ENCODE results near the gene PRKCA.
"Not testable (repeated sequence)": the region's sequence is repeated elsewhere in the genome, so short reads cannot be mapped to it uniquely, and the experiment has no call there.

The PRKCA gene

DNA sequence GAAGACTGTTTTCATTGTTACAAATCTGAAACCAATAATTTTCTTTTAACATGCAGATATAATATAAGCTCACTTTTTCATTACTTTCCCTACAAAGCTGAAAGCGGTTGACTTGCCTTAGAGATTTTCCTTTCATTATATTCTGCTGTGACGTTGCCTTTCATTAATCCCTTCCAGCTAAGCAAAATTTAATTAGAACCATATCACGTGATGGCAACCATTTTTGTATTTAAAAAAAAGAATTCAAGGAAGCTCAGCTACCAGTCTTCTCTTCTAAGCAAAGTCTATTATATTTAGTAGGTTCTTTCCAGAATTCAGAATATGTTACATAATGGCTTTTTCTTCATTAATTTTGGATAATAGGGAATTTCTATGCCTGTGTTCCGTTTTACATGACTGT lies 186.5 kb downstream of the PRKCA start:
- intact Hi-C loops (cut with DNase I) = no loop called here
- no peak for DNase-seq

DNA sequence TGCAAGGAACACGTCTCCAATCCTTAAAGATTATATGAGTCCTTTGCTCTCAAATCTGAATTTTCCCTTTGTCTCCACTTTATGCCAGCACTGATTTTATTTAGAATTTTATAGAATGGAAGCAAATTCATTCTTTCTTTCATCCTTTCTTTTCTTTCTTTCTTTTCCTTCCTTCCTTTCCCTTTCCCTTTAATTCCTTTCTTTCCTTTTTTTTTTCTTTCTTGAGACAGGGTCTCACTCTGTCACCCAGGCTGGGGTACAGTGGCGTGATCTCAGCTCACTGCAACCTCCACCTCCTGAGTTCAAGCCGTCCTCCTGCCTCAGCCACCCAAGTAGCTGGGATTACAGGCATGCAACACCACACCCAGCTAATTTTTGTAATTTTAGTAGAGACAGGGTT lies 187.2 kb downstream of the PRKCA start:
- DNase-seq; intact Hi-C loops (cut with DNase I): not testable (repeated sequence)

GRCh38 chr17:66491213-66491612 lies 188.8 kb downstream of the PRKCA start:
- DNase-seq = no peak
- intact Hi-C loops (cut with DNase I) = no loop called here

DNA sequence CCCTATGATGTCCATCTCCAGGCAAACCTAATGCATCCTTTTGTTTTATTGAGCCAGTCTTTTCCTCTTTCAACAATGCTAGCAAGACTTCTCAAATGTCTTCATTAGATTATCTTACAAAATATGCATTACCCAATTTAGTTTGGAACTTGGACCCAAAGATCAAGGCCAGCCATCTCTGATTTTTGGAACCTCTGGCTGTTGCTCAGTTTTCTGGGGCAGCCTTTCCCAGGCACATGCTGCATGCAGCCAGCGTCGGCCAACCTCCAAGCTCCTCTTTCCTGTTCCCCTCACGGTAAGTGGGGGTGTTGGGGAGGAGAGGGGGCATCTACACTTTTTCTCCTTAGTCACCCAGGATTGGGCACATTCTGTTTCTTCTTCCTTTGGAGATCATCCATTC lies 189.3 kb downstream of the PRKCA start:
- intact Hi-C loops (cut with DNase I) = no loop called here
- no peak for DNase-seq

GRCh38 chr17:66492080-66492479 lies 189.7 kb downstream of the PRKCA start:
- no peak for DNase-seq
- intact Hi-C loops (cut with DNase I) = no loop called here

DNA sequence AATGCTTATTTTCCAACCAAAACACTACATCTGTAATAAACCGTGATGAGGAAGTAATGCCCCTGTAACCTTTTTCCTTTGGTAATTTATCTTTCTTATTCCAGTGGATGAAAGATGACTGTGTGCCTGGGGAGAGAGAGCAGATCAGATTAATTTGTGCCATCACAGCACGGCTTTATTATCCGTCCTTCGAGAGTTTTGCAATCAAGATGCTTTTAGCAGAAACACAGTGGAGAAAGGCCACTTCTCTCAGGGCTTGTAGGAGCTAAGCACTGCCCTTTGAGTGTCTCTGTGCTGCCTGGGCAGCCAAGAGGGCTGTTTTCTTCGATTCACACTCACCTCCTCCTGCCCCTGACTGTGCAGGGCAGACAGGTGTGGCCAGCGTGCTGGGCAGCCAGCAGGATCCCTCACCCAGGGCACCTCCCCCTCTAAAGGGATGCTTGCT lies 190.2 kb downstream of the PRKCA start:
- intact Hi-C loops (cut with DNase I) = no loop called here
- DNase-seq = no peak

DNA sequence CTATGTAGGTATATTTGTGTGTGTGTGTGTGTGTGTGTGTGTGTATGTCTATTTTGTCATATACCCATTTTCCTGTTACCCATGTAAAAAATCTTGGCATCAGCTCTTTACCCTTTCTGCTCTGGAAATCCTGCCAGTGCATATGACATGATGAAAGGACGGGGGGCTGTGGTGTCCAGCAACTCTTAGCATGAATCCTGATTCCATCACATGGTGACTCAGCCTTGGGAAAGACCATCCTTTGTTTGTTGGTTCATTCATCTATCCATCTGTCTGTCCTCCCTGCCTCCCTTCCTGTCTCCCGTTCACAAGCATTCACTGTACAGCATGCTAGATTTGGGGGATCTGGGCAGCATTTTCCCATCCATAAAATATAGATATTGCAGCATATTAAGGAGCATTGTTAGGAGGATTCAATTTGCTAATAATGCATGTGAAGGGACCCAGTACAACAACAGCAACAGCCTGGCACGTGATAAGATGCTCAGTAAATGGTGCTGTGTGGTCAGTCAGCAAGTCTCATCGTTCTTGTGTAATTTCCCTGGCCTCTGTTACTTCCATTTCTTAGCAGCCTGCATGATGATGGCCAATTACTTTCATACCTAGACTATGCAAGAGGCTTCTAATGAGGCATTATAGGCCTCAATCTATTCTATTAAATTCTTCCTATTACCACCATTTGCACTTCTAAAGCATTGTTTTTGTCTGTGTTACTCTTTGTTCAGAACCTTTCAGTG lies 191.0 kb downstream of the PRKCA start:
- intact Hi-C loops (cut with DNase I) = no loop called here
- DNase-seq = peak in 4 of 42 donors; percentile 28 to 62 (median 33)

GRCh38 chr17:66494023-66494803 lies 191.8 kb downstream of the PRKCA start:
- no peak for DNase-seq
- intact Hi-C loops (cut with DNase I) = no loop called here

GRCh38 chr17:66495035-66495434 lies 192.6 kb downstream of the PRKCA start:
- intact Hi-C loops (cut with DNase I) = no loop called here
- DNase-seq = no peak

DNA sequence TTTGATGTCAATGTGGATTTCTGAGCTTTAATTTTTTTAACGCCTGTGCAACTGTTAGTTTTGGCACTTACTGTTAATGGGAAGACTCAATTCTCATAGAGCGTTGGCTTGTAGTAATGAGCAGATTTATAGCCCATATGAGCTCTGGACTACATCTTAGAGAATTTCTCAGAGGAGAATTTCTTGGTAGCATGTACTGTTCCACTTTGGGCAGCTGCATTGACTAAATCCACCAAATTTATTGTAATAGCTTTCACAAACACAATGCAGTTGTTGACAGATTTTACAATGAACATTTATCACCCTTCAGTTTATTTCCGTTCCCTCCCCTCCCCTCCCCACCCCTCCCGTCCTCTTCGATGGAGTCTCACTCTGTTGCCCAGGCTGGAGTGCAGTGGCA lies 193.9 kb downstream of the PRKCA start:
- DNase-seq = no peak
- intact Hi-C loops (cut with DNase I) = no loop called here

GRCh38 chr17:66498580-66498979 lies 196.2 kb downstream of the PRKCA start:
- DNase-seq = no peak
- intact Hi-C loops (cut with DNase I) = no loop called here

- intact Hi-C loops (cut with DNase I) = no loop called here
- DNase-seq = no peak
These were observed 204.2 kb downstream of the PRKCA start for GRCh38 chr17:66506641-66507040.

DNA sequence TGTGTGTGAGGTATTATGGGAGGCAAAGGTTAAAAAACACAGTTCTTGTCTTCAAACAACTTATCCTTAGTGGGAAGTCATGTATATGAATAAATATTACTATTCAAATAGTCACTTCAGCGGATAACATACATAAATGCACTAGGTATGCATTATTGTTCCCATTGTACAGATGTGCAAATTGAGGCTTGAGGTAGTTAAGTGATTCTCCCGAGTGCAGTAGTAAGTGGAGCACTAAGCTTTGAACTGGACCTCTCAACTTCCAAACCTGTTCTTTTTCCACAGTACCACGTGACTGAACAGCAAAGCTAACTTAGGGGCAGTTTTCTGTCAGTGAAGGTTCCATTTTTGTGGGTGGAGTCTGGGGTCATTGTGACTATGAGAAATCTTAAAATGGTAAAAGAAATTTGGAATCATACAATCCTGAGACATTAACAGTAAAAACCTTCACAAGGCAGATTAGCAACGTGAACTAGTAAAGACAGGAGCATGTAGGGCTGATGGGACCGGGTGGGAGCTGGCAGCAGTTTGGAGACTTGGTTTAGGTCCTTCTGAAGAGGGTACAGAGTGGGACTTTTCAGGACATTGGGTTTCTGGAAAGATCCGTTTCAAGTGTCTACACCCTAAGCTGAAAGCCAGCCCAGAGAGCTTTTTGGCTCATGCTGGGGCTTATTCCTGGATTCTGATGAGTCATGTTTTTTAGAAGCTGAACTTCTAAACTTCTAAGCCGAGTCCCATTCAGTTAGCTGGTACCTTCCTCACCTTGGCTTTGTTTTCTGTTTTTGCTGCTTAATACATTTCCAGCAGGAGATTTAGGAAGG lies 204.9 kb downstream of the PRKCA start:
- intact Hi-C loops (cut with DNase I) = no loop called here

DNA sequence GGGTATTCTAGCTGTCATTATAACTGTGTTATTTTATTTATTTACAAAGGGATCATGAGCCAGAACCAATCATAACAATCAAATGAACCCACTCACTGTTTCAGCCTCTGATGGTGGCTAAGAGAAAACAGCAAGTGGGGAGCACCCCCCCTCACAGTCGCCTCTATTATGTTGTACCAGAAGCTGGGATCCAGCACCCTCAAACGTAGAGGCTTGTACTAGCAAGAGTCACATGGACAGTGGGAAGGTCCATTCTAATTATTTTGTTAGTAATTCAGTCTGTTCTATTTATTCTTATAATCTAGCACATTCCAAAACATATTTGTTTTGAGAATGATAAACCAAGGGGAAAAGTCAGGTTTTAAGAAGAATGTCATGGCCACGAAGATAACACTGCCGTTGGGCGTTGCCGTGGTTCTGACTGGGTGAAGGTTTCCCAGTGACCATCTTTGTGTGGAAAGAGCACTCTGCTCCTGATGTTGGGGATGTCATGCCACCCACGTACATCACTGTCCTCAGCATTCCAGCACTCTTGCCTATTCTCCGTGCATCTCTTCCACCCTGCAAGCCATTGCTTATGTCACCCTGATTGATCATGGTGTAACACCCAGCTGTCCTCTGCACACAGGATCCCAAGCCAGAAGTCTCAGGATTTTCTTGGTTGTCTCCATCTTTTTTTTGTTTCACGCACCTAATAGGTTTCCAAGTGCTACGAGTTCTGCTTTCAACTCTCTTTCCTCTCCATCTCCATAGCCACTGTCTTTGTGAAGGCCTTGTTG lies 205.8 kb downstream of the PRKCA start:
- intact Hi-C loops (cut with DNase I) = no loop called here
- no peak for DNase-seq

More for the DNA sequence above, 204.9 kb downstream of the PRKCA start:
- peak in 5 of 42 donors; percentile 23 to 64 (median 37) for DNase-seq

GRCh38 chr17:66508896-66509844 lies 206.8 kb downstream of the PRKCA start:
- DNase-seq = no peak
- intact Hi-C loops (cut with DNase I) = no loop called here

DNA sequence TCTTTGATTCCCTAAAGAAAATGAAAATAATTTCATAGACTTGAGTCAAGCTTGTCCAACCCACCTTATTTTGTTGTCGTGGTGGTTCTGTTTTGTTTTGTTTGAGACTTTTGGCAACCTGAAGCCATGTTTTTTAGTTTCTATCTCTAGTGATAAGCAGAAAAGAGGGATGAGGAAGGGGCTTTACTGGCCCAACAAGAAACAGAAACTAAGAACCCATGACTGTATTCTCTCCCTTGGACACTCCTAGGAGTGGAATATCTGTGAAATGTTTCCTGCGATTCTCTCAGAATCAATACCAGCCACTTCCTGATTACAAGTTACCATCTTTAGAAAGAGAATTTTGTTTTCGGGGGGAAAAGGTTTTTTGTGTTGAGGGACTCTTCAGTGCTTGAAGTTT lies 207.5 kb downstream of the PRKCA start:
- intact Hi-C loops (cut with DNase I) = no loop called here
- no peak for DNase-seq

GRCh38 chr17:66511135-66511534 lies 208.7 kb downstream of the PRKCA start:
- peak in 1 of 42 donors; percentile 39 for DNase-seq
- intact Hi-C loops (cut with DNase I) = no loop called here

Measured in head of caudate nucleus (tissue), 42 donors.